KMS-11 (cell line): Measurements from ENCODE around the gene CALR3.

Experiments used
- H2AFZ ChIP-seq: fragments of 200-600 bp; sonication (generic); 2 replicates; pipeline ENCODE4 v1.6.1; 2016; ENCODE audit warnings: antibody characterized with exemption, mixed run types, low read depth
- H3K27ac ChIP-seq: fragments of 200-600 bp; sonication (generic); 2 replicates; pipeline ENCODE4 v1.6.1; 2016; ENCODE audit warnings: mild to moderate bottlenecking, mixed run types
- H3K27me3 ChIP-seq: fragments of 200-600 bp; sonication (generic); 2 replicates; pipeline ENCODE4 v1.6.1; 2017; ENCODE audit warnings: mild to moderate bottlenecking, low read depth, mixed run types, moderate library complexity; ENCODE audit not compliant: insufficient read depth
- H3K36me3 ChIP-seq: fragments of 200-600 bp; sonication (generic); 2 replicates; pipeline ENCODE4 v1.6.1; 2017; ENCODE audit warnings: mild to moderate bottlenecking, mixed run types; ENCODE audit not compliant: insufficient read depth
- H3K4me1 ChIP-seq: fragments of 200-600 bp; sonication (generic); 2 replicates; pipeline ENCODE4 v1.6.1; 2016; ENCODE audit warnings: mild to moderate bottlenecking, low read depth, mixed run types; ENCODE audit not compliant: poor library complexity, severe bottlenecking
- H3K4me2 ChIP-seq: fragments of 200-600 bp; sonication (generic); 2 replicates; pipeline ENCODE4 v1.7.0; 2016; ENCODE audit warnings: mild to moderate bottlenecking, mixed run types
- H3K4me3 ChIP-seq: fragments of 200-600 bp; sonication (generic); IDR thresholded peaks from 2 replicates; pipeline ENCODE4 v1.6.1; 2017; ENCODE audit warnings: low read depth, low read length, mixed read lengths; ENCODE audit not compliant: insufficient read depth
- H3K79me2 ChIP-seq: fragments of 200-600 bp; sonication (generic); 2 replicates; pipeline ENCODE4 v1.6.1; 2016; ENCODE audit warnings: low read depth, mixed run types; ENCODE audit not compliant: insufficient read depth
- H3K9ac ChIP-seq: fragments of 200-600 bp; sonication (generic); 2 replicates; pipeline ENCODE4 v1.6.1; 2016; ENCODE audit warnings: mild to moderate bottlenecking, mixed run types
- H4K20me1 ChIP-seq: fragments of 200-600 bp; sonication (generic); 2 replicates; pipeline ENCODE4 v1.6.1; 2016; ENCODE audit warnings: mild to moderate bottlenecking, mixed run types; ENCODE audit not compliant: insufficient read depth
- CTCF ChIP-seq: fragments of 200-600 bp; sonication (generic); conservative IDR thresholded peaks from 2 replicates; pipeline ENCODE4 v1.6.1; 2017; ENCODE audit warnings: low read depth, mild to moderate bottlenecking, antibody characterized with exemption, low read length, moderate library complexity, mixed read lengths

Gene CALR3

GRCh38 chr19:16525751-16526481 lies 29.9 kb upstream of the CALR3 start:
- H3K9ac ChIP-seq: no peak overlapping the region
- H3K4me2 ChIP-seq: no peak overlapping the region
- no peaks in the 10 kb centered on the region for H3K27me3 ChIP-seq
- no peak overlapping the region for H2AFZ ChIP-seq
- no peaks in the 10 kb centered on the region for H4K20me1 ChIP-seq
- TF ChIP-seq CTCF: no peak
- peaks cover 7% of the 10 kb centered on the region; the same call in 1 of the 2 replicates for H3K36me3 ChIP-seq
- H3K4me1 ChIP-seq: no peaks in the 10 kb centered on the region
- no peak overlapping the region for H3K27ac ChIP-seq
- H3K79me2 ChIP-seq: no peaks in the 10 kb centered on the region
- H3K4me3 ChIP-seq: no peak overlapping the region

GRCh38 chr19:16524991-16525734 lies 29.2 kb upstream of the CALR3 start:
- Histone ChIP-seq H3K4me1 (no peaks in the 10 kb centered on the region), H4K20me1 (no peaks in the 10 kb centered on the region), H3K4me3 (no peak overlapping the region), H2AFZ (no peak overlapping the region), H3K36me3 (peaks cover 7% of the 10 kb centered on the region; the same call in 1 of the 2 replicates), H3K9ac (no peak overlapping the region), H3K79me2 (no peaks in the 10 kb centered on the region), H3K4me2 (no peak overlapping the region), H3K27ac (no peak overlapping the region), H3K27me3 (no peaks in the 10 kb centered on the region)
- no peak for TF ChIP-seq CTCF

GRCh38 chr19:16522559-16523377 lies 26.8 kb upstream of the CALR3 start:
- no peak for TF ChIP-seq CTCF
- no peaks in the 10 kb centered on the region for H4K20me1 ChIP-seq
- H3K9ac ChIP-seq: no peak overlapping the region
- no peak overlapping the region for H3K4me3 ChIP-seq
- H3K27me3 ChIP-seq: no peaks in the 10 kb centered on the region
- H3K4me2 ChIP-seq: no peak overlapping the region
- peaks cover 7% of the 10 kb centered on the region; the same call in 1 of the 2 replicates for H3K36me3 ChIP-seq
- H3K27ac ChIP-seq: no peak overlapping the region
- H3K79me2 ChIP-seq: no peaks in the 10 kb centered on the region
- H3K4me1 ChIP-seq: no peaks in the 10 kb centered on the region
- H2AFZ ChIP-seq: no peak overlapping the region

GRCh38 chr19:16521715-16522289 lies 25.8 kb upstream of the CALR3 start:
- H3K4me2 ChIP-seq: no peak overlapping the region
- H3K79me2 ChIP-seq: no peaks in the 10 kb centered on the region
- no peak overlapping the region for H2AFZ ChIP-seq
- H3K4me3 ChIP-seq: no peak overlapping the region
- no peaks in the 10 kb centered on the region for H4K20me1 ChIP-seq
- peaks cover 7% of the 10 kb centered on the region; the same call in 1 of the 2 replicates for H3K36me3 ChIP-seq
- TF ChIP-seq CTCF: no peak
- H3K4me1 ChIP-seq: no peaks in the 10 kb centered on the region
- H3K9ac ChIP-seq: no peak overlapping the region
- H3K27me3 ChIP-seq: no peaks in the 10 kb centered on the region
- no peak overlapping the region for H3K27ac ChIP-seq
